ENCODE results near the gene NPHS2.

DNA sequence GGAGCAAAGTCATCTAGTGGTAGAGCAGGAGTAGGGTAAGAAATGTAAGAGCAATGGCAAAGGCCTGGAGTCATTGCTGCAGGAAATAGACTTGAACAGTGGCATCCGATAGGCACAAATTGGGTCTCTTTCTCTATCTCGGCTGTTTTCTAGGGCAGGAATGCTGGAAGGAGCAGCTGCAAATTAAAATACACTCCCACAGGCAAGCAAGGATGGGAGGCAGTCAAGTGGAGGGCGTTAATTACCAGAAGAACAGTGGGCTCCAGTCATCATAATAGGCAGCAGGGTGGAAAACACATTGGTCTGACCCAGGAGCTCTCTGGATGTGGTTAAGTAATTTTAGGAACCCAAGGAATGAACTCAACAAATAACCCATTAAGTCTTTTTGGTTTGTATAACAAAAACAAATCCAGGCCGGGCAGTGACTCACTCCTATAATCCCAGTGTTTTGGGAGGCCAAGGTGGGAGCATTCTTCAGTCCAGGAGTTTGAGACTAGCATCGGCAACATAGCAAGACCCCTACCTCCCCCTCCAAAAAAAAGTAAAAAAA, 8.1 kb upstream of the NPHS2 start:
- TF ChIP-seq CTCF (IDR thresholded peaks at IDR 0.05) (no peak), POLR2AphosphoS5 (IDR thresholded peaks at IDR 0.05) (no peak)

Data from upper lobe of left lung (tissue), 4 donors.